C4-2B (cell line): ENCODE data around the gene INPP4A.

ENCODE experiments used
- CTCF ChIP-seq: fragments of 450-650 bp; conservative IDR thresholded peaks from 2 replicates; pipeline ENCODE4 v1.5.1; 2017; ENCODE audit warnings: mild to moderate bottlenecking
- ZFX ChIP-seq: fragments of 450-650 bp; IDR thresholded peaks from 2 replicates; pipeline ENCODE4 v1.6.1; 2017

DNA sequence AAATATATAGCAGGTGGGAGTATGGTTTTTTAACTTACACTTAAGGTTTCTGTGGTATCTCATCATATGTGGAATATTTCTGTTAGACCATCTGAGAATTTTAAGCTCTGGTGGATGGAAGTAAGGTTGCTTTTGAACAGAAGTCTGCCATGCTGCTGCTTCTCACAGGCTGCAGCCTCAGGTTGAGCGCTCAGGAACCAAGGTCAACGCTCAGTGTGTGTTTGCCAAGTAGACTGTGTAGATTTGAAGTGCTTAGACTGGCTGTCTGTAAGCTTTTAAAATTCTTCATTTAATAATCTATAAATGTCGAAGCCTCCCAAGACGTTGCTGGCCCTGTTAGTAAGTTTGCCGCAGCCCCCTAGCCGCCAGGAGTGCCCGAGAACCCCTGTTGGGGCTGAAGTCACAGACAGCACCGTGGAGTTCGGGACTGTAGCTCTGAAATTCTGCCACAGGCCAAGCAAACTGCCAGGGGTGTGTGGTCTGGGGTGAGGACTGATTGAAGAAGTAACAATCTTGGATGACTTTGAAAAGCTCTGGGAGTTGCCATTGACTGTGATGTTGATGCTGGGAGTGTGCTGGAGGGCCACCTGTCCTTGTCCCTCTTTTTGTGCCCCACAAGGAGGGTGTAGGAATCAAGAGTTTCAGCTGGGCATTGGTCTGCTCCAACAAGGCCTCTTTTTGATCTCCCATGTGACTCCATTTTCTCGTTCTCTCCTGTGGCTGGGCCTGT lies 26.9 kb downstream of the INPP4A start:
- no peak for TF ChIP-seq CTCF
- no peak for TF ChIP-seq ZFX
